GM19193 (cell line): Measurements from ENCODE around the gene BSDC1.

Source experiments
- POLR2A ChIP-seq: IDR thresholded peaks from 4 replicates; pipeline ENCODE4 v1.6.1; 2011; ENCODE audit not compliant: insufficient read depth, insufficient read length; ENCODE audit errors: extremely low read depth

BSDC1 gene

GRCh38 chr1:32394141-32394889 is at the start of gene BSDC1:
BSDC1 (minus strand) TSS chr1:32394441; CDS start chr1:32394414, 27 bp downstream.
- peak; percentile 76 for TF ChIP-seq POLR2A

- no peak for TF ChIP-seq POLR2A
Observed at GRCh38 chr1:32438136-32438535, 43.9 kb upstream of the BSDC1 start.

- TF ChIP-seq POLR2A, result no peak
Observed at GRCh38 chr1:32431736-32432400, 37.6 kb upstream of the BSDC1 start.

GRCh38 chr1:32427264-32427963 is 33.2 kb upstream of the BSDC1 start:
- no peak for TF ChIP-seq POLR2A

- TF ChIP-seq POLR2A, result no peak
Observed at GRCh38 chr1:32426489-32427255, 32.4 kb upstream of the BSDC1 start.

GRCh38 chr1:32421775-32422174 is 27.5 kb upstream of the BSDC1 start:
- no peak for TF ChIP-seq POLR2A

GRCh38 chr1:32414186-32414886 is 20.1 kb upstream of the BSDC1 start:
- TF ChIP-seq POLR2A, result no peak

GRCh38 chr1:32413507-32414185 is 19.4 kb upstream of the BSDC1 start:
- TF ChIP-seq POLR2A, result no peak

- TF ChIP-seq POLR2A, result no peak
Observed at GRCh38 chr1:32411261-32411660, 17.0 kb upstream of the BSDC1 start.

- TF ChIP-seq POLR2A, result no peak
Observed at GRCh38 chr1:32406629-32407111, 12.4 kb upstream of the BSDC1 start.

GRCh38 chr1:32405672-32406467 is 11.6 kb upstream of the BSDC1 start:
- TF ChIP-seq POLR2A, result no peak

GRCh38 chr1:32404946-32405345 is 10.7 kb upstream of the BSDC1 start:
- no peak for TF ChIP-seq POLR2A
